ENCODE data around the gene MED13. TPM values are rescaled to one million over a fixed set of nuclear protein-coding genes. Genes with fewer than 3 reads are reported as not detected.

Gene MED13
- total RNA-seq, 1 donor from 2014 or later: 56.6 TPM

DNA sequence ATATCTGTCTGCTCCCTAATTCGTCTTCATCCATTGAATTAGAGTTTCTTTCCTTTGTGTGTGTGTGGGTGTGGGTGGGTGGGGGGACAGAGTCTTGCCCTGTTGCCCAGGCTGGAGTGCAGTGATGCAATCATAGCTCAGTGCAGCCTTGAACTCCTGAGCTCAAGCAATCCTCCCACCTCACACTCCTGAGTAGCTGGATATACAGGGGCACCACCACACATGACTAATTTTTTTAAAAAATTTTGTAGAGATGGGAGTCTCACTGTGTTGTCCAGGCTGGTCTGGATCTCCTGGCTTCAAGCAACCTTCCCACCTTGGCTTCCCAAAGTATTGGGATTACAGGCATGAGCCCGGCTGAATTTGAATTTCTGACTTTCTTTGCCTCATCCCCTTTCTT is 34.5 kb upstream of the MED13 start:
- Mint-ChIP-seq H3K4me1 (ENCODE audit: unreplicated experiment) (peaks cover 16% of the 10 kb centered on the region), H3K4me3 (no peak overlapping the region), H3K36me3 (no peaks in the 10 kb centered on the region), H3K27ac (no peak overlapping the region), H3K27me3 (no peaks in the 10 kb centered on the region), H3K9me3 (no peaks in the 10 kb centered on the region)
- no peak for DNase-seq (ENCODE audit: extremely low spot score, unreplicated experiment)
- no peak for TF ChIP-seq CTCF (conservative IDR thresholded peaks at IDR 0.05)

DNA sequence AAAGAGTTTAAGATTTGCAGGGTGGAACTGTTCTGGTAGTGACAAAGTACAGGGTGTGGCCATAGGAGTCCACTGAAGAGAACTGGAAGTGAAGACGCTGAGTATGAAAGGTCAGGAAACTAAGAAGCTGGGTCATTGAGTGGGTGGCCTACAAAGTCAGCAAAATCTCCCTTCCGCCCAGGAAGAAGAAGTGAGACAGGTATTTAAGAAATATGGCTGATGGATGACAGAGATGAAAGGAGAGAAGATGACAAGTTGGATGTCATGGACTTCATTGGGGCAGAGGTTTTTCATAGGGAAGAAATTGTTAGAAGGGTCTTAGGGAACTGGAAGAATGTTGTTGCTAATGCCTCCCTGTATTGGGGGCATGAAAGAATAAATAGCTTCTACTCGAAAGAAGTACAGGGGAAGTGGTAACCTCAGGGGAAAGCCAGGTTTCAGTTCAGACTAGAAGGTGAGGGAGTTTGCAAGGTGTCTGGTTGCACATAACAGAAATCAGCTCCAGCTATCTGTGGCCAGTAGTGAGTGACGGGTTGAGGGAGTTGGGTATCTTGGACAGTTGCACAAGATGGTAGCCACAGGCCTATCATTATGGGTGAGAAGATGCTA is 33.6 kb upstream of the MED13 start:
- Mint-ChIP-seq H3K27me3 (no peaks in the 10 kb centered on the region), H3K27ac (no peak overlapping the region), H3K4me3 (no peak overlapping the region), H3K36me3 (no peaks in the 10 kb centered on the region), H3K9me3 (no peaks in the 10 kb centered on the region), H3K4me1 (ENCODE audit: unreplicated experiment) (peaks cover 21% of the 10 kb centered on the region)
- DNase-seq (ENCODE audit: extremely low spot score, unreplicated experiment): no peak
- TF ChIP-seq CTCF (conservative IDR thresholded peaks at IDR 0.05): no peak

GRCh38 chr17:62096401-62096670 is 31.3 kb upstream of the MED13 start:
- Mint-ChIP-seq H3K36me3 (no peaks in the 10 kb centered on the region), H3K27me3 (no peaks in the 10 kb centered on the region), H3K9me3 (no peaks in the 10 kb centered on the region), H3K4me1 (ENCODE audit: unreplicated experiment) (peaks cover 14% of the 10 kb centered on the region), H3K27ac (no peak overlapping the region), H3K4me3 (no peak overlapping the region)
- no peak for TF ChIP-seq CTCF (conservative IDR thresholded peaks at IDR 0.05)
- no peak for DNase-seq (ENCODE audit: extremely low spot score, unreplicated experiment)

GRCh38 chr17:62094175-62094574 is 29.1 kb upstream of the MED13 start:
- H3K9me3 Mint-ChIP-seq: no peaks in the 10 kb centered on the region
- TF ChIP-seq CTCF (conservative IDR thresholded peaks at IDR 0.05): no peak
- no peaks in the 10 kb centered on the region for H3K36me3 Mint-ChIP-seq
- H3K27me3 Mint-ChIP-seq: no peaks in the 10 kb centered on the region
- no peak for DNase-seq (ENCODE audit: extremely low spot score, unreplicated experiment)
- H3K4me1 Mint-ChIP-seq (ENCODE audit: unreplicated experiment): peaks cover 15% of the 10 kb centered on the region
- no peak overlapping the region for H3K4me3 Mint-ChIP-seq
- no peak overlapping the region for H3K27ac Mint-ChIP-seq

DNA sequence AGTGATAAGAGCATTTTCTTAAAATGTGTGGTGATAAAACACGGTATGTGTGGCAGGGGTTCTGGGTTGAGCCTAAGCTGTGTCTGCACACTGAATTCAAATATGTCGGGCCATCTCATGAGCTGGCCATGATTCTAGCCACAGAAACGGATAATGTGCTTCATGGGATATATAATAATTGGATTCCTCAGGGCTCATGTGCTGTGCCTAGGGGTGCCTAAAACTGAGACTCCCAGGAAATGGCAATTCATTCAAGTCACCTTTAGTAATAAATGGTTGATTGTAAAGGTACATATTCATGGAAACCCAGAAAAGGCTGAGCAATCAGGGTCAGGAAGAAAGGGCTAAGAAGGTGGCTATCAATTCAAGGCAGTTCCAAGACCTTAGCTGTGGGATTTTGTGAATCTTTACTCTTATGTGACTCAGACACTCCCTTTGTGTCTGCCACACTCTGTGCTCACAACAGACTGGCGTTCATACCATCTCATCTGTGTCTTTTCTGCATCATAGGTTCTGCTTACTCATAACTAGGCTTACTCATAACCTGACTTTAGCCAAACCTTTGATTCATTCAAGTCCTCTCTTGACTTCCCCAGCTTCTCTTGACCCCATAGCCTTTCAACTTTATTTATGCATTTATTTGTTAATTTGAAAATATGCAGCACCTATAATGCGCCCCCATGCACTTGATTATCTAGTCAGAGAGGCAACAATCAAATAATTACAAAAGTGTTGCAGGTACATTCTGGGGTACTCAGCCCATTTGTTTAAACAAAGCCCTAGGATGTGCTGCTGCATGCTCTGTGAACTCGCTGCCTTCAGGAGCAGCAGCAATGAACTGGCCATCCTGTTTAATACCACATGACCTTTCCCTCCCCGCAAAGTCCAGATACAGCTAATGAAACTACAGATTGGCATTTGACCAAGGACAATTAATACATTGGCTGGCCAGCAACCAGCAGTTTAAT is 28.4 kb upstream of the MED13 start:
- H3K4me3 Mint-ChIP-seq: no peak overlapping the region
- DNase-seq (ENCODE audit: extremely low spot score, unreplicated experiment): no peak
- H3K36me3 Mint-ChIP-seq: no peaks in the 10 kb centered on the region
- no peaks in the 10 kb centered on the region for H3K9me3 Mint-ChIP-seq
- H3K27me3 Mint-ChIP-seq: no peaks in the 10 kb centered on the region
- no peak overlapping the region for H3K27ac Mint-ChIP-seq
- H3K4me1 Mint-ChIP-seq (ENCODE audit: unreplicated experiment): peaks cover 15% of the 10 kb centered on the region
- no peak for TF ChIP-seq CTCF (conservative IDR thresholded peaks at IDR 0.05)
